ENCODE data around the gene CAMKK1.
"Not testable (repeated sequence)": the region's sequence is repeated elsewhere in the genome, so short reads cannot be mapped to it uniquely, and the experiment has no call there.

CAMKK1 gene

DNA sequence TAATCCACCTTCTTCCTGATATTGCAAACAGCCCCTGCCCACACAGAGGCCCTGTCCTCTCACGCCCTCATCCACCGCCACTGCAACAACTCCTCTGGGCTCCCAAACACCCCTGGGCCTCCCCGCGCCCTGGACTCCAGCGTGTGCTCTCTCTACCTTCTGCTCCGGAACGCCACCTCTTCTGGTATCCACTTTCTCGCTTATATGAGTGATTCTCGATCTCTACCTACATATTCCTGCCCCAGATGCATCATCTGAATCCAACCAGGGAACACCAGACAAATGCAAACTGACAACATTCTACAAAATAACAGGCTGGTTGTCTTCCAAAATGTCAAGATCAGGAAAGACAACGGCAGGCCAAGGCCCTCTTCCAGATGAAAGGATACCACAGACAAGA lies 19.0 kb downstream of the CAMKK1 start:
- no peak for DNase-seq

DNA sequence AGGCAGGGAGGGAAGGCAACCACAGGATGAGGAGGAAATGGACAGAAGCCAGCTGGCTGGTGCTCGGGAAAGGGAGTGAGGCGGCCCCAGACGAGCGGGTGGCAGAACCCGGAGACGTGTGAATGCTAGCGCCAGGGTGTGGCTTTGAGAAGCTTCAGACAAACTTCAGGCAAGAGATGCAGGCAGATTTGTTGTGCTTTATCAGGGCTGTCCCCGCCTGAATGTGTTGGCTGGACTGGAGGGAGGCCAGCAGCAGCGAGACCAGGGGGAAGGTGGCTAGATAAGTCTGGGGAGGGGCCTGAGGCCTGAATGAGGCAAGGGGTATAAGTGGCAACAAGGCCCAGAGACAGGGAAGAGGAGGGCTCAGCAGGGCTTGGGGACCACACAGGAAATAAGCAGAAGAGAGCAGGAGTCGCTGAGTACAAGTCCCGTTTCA lies 22.0 kb downstream of the CAMKK1 start:
- no peak for DNase-seq

GRCh38 chr17:3867606-3868005 lies 25.2 kb downstream of the CAMKK1 start:
- no peak for DNase-seq

GRCh38 chr17:3867106-3867505 lies 25.7 kb downstream of the CAMKK1 start:
- no peak for DNase-seq

DNA sequence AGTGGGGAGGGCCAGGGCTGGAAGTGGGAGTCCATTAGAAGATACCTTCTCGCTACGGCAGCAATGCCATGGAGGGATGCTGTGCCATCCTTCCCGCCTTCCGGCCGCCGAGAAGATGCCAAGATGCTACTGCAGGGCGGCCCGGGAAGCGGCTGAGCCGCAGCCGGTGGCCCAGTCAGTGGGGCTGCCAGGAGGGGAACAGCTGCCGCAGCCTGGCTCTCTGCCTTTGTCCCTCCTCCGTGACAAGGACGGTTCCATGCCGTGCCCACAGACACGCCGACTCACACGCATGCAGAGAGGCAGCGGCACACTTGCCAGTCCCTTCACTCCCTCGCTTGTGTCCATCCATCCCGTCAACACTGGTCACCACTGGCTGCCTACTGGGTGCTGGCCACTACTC lies 26.6 kb downstream of the CAMKK1 start:
- DNase-seq = no peak

GRCh38 chr17:3865176-3865575 lies 27.7 kb downstream of the CAMKK1 start:
- no peak for DNase-seq

- no peak for DNase-seq
Observed at GRCh38 chr17:3864534-3864933, 28.3 kb downstream of the CAMKK1 start.

DNA sequence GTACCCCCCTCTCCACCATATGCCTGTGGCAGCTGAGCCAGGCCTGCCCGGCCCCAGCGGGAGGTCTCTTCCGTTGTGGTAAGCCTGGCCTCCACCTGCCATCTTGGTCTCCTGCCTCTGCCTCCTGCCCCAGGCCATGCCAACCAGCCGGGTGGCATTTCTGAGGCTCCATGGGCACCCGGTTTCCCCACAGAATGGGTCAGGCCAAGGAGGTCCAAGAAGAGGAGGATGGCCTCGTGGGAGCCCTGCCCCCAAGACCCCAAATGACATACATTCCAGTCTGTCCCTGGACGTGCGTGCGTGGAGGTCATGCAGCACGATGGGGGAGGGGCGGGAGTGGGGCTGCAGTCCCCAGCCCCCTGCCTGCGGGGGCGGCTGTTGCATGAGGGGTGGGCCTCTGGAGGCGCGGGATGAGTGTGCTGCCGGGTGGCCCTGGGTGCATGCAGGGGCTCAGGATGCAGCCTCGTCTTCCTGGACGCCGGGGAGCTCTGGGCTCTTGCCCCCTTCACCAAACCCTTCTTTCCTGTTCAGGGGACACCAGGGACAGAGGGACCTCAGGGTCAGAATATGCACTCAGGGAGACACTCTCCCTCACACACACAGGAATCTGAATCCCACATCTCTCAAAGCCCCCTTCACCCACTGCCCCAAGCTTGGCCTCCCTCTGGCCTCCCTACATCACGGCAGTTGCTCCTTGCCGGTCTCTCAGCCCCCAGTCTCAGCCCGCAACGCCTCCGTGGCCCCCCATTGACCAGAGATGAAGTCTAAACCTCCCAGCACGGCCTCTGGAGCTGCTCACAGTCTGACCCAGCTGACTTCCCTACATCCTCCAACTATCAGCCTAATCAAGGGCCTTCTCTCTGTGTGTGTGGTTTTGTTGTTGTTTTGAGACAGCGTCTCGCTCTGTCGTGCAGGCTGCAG lies 30.8 kb downstream of the CAMKK1 start:
- DNase-seq = no peak

DNA sequence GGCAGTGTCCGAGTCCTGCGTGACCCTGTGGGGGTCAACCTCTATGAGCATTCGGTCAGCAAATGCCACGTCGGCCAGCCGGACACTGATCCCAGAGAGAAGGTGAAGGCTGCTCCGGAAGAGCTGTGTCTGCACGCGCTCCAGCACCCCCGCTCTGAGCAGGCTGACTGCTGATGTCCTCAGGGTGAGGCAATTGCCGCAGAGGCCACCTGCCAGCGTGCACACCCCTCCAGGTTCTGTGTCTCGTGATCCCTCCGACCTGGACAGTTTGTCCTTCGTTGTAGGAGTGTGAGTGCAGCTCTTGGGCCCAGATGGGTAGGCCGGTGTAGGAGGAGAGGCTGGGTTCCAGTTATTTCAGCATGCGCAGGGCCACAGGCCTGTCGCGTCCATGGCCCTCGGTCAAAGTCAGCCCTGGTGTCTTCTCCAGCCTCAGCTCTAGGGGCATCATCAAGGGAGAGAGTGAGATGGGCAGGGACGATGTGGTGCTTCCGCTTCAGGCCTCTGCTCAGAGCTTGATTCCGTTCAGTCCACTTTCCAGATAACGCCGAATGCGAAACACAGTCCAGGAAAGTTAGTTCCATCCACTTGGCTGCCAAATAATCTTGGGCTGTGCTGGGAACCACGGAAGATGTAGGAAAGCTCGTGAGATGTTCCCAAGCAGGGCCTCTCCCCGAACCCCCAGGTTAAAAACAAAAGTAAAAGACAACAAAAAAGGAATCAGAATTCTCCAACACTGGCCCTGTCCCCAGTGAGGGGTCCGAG lies 31.7 kb downstream of the CAMKK1 start:
- no peak for DNase-seq

GRCh38 chr17:3859940-3860339 lies 32.9 kb downstream of the CAMKK1 start:
- DNase-seq = no peak

DNA sequence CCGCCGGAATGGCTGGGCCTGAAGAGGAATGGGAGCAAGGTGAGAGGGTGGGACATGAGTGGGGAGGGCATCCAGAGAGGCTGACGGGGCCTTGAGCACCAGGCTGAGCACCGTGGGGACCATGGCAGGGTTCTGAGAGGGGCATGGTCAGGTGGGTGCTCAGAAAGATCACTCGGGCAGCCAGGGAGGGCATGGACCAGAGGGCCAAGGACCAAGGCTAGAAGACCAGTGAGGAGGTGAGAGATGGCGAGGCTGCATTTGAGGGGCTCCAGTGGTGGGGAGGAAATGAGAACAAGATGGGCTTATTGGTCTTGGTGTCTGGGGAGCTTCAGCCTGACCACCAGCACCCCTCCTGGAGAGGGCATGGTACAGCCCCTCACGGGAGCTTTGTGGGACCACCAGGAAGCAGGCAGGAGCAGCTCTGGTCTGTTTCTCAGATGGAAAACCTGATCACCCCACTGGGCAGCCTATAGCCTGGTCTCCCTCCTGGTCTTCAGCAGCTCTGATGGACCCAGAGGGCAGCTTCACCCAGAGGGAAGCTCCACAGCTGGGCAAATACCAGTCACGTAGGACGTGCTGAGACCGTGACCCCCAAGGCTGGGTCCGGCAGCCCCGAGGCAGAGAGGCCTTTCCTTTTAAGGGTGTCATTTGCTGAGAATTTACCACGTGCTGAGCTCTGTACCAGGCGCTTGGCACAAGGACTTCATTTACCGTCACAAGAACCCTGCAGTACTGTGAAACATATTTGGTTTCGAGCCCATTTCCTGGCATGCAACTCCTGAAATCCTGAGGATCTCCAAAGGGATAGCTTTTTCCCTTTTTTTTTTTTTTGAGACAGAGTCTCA lies 35.4 kb downstream of the CAMKK1 start:
- no peak for DNase-seq

DNA sequence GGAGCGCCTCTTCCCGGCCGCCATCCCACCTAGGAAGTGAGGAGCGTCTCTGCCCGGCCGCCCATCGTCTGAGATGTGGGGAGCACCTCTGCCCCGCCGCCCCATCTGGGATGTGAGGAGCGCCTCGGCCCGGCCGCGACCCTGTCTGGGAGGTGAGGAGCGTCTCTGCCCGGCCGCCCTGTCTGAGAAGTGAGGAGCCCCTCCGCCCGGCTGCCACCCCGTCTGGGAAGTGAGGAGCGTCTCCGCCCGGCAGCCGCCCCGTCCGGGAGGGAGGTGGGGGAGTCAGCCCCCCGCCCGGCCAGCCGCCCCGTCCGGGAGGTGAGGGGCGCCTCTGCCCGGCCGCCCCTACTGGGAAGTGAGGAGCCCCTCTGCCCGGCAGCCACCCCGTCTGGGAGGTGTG lies 38.6 kb downstream of the CAMKK1 start:
- not testable (repeated sequence) for DNase-seq

- no peak for DNase-seq
Observed at GRCh38 chr17:3852561-3852960, 40.3 kb downstream of the CAMKK1 start.

DNA sequence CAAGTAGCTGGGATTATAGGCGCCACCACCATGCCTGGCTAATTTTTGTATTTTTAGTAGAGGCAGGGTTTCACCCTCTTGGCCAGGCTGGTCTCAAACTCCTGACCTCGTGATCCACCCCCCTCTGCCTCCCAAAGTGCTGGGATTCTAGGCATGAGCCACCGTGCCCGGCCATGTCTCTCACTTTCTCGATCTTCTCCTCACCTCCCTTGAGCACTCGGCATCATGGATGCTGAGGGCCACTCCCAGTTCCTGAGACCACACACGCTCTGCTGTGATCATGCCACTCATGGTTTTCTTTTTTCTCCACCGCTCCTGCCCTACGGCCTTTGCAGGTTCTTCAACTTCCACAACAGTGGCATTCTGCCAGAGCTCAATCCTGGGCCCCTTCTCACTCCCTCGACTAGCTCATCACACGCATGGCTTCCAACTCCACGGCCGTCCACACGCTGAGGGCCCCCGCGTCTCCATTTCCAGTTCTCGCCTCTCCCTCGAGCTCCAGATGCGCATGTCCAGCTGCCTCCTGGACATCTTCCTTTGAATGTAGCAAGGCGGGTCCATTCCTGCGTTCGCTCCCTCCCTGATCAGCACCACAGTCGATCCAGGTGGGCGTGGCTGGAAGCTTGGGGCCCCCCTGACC lies 41.3 kb downstream of the CAMKK1 start:
- no peak for DNase-seq

GRCh38 chr17:3848229-3848835 lies 44.5 kb downstream of the CAMKK1 start:
- no peak for DNase-seq

- no peak for DNase-seq
Observed at GRCh38 chr17:3847165-3847670, 45.6 kb downstream of the CAMKK1 start.

- DNase-seq = no peak
Observed at GRCh38 chr17:3846437-3847164, 46.3 kb downstream of the CAMKK1 start.

GRCh38 chr17:3845621-3846436 lies 47.0 kb downstream of the CAMKK1 start, which contains the start of gene NCBP3:
Gene NCBP3 (minus strand): TSS chr17:3846246. CDS start chr17:3846223, 23 bp downstream.
- DNase-seq = peak; percentile 91

GRCh38 chr17:3845291-3845620 lies 47.6 kb downstream of the CAMKK1 start:
- peak; percentile 60 for DNase-seq

DNA sequence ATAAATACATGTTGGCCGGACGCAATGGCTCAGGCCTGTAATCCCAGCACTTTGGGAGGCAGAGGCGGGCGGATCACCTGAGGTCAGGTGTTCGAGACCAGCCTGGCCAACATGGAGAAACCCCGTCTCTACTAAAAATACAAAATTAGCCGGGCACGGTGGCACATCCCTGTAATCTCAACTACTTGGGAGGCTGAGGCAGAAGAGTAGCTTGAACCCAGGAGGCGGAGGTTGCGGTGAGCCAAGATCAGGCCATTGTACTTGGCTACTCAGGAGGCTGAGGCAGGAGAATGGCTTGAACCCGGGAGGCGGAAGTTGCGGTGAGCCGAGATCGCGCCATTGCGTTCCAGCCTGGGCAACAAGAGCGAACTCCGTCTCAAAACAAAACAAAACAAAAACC lies 48.3 kb downstream of the CAMKK1 start:
- not testable (repeated sequence) for DNase-seq
